HG02642 (cell line): ENCODE measurements around the gene SERINC5.

Experiments used
- ATAC-seq: cut with Tn5 transposase; IDR thresholded peaks from one replicate; pipeline ENCODE4 v1.9.1; 2021; ENCODE audit warnings: mild to moderate bottlenecking; ENCODE audit not compliant: unreplicated experiment, poor library complexity

SERINC5 gene

GRCh38 chr5:80076131-80077050, 179.5 kb downstream of the SERINC5 start:
- no peak for ATAC-seq

GRCh38 chr5:80072103-80073073, 183.5 kb downstream of the SERINC5 start:
- ATAC-seq = no peak

- no peak for ATAC-seq
These were observed 184.3 kb downstream of the SERINC5 start for GRCh38 chr5:80071510-80072021.

GRCh38 chr5:80070338-80071056, 185.4 kb downstream of the SERINC5 start:
- no peak for ATAC-seq

- no peak for ATAC-seq
These were observed 185.9 kb downstream of the SERINC5 start for GRCh38 chr5:80069918-80070318.

GRCh38 chr5:80069251-80069800, 186.5 kb downstream of the SERINC5 start:
- no peak for ATAC-seq

GRCh38 chr5:80068775-80069174, 187.1 kb downstream of the SERINC5 start:
- ATAC-seq = no peak

GRCh38 chr5:80068246-80068636, 187.6 kb downstream of the SERINC5 start:
- ATAC-seq = no peak

- ATAC-seq = no peak
These were observed 188.2 kb downstream of the SERINC5 start for GRCh38 chr5:80067531-80068245.

GRCh38 chr5:80067016-80067415, 188.8 kb downstream of the SERINC5 start:
- ATAC-seq = no peak

GRCh38 chr5:80064124-80064523, 191.7 kb downstream of the SERINC5 start:
- no peak for ATAC-seq
